ENCODE measurements around the gene LEPROT.
"Not testable (repeated sequence)": the region's sequence is repeated elsewhere in the genome, so short reads cannot be mapped to it uniquely, and the experiment has no call there.

LEPROT gene

GRCh38 chr1:65449214-65449823 is 28.9 kb downstream of the LEPROT start:
- Histone ChIP-seq H3K9me3 (no peaks in the 10 kb centered on the region), H4K20me1 (no peaks in the 10 kb centered on the region), H3K36me3 (no peaks in the 10 kb centered on the region), H3K4me1 (no peaks in the 10 kb centered on the region), H3K27me3 (no peaks in the 10 kb centered on the region), H3K4me3 (no peak overlapping the region), H3K4me2 (no peak overlapping the region), H3K27ac (no peak overlapping the region), H3K9ac (no peak overlapping the region)
- no peak for TF ChIP-seq Cebpa-rat (IDR thresholded peaks at IDR 0.05)

GRCh38 chr1:65455678-65456077 is 35.2 kb downstream of the LEPROT start:
- H3K4me3 ChIP-seq, H3K27me3 ChIP-seq, H3K9me3 ChIP-seq, H3K27ac ChIP-seq, H3K4me2 ChIP-seq, H3K9ac ChIP-seq, H4K20me1 ChIP-seq, H3K4me1 ChIP-seq, H3K36me3 ChIP-seq: not testable (repeated sequence)

- Histone ChIP-seq H3K27me3 (no peaks in the 10 kb centered on the region), H3K9ac (no peak overlapping the region), H3K27ac (no peak overlapping the region), H3K36me3 (no peaks in the 10 kb centered on the region), H3K4me1 (no peaks in the 10 kb centered on the region), H3K4me3 (no peak overlapping the region), H4K20me1 (no peaks in the 10 kb centered on the region), H3K9me3 (no peaks in the 10 kb centered on the region), H3K4me2 (no peak overlapping the region)
- TF ChIP-seq Cebpa-rat (IDR thresholded peaks at IDR 0.05), result no peak
These were observed 36.0 kb downstream of the LEPROT start for GRCh38 chr1:65456481-65456880.

- Histone ChIP-seq H3K9me3 (no peaks in the 10 kb centered on the region), H3K27me3 (no peaks in the 10 kb centered on the region), H3K4me3 (no peak overlapping the region), H3K9ac (no peak overlapping the region), H3K4me2 (no peak overlapping the region), H3K4me1 (no peaks in the 10 kb centered on the region), H3K36me3 (no peaks in the 10 kb centered on the region), H3K27ac (no peak overlapping the region), H4K20me1 (no peaks in the 10 kb centered on the region)
- no peak for TF ChIP-seq Cebpa-rat (IDR thresholded peaks at IDR 0.05)
These were observed 37.4 kb downstream of the LEPROT start for GRCh38 chr1:65457868-65458267.

- no peak for TF ChIP-seq Cebpa-rat (IDR thresholded peaks at IDR 0.05)
- H3K27me3 ChIP-seq, result no peaks in the 10 kb centered on the region
- H3K9me3 ChIP-seq, result no peaks in the 10 kb centered on the region
- no peak overlapping the region for H3K4me3 ChIP-seq
- H3K36me3 ChIP-seq, result no peaks in the 10 kb centered on the region
- H3K9ac ChIP-seq, result no peak overlapping the region
- H4K20me1 ChIP-seq, result no peaks in the 10 kb centered on the region
- no peak overlapping the region for H3K4me2 ChIP-seq
- no peak overlapping the region for H3K27ac ChIP-seq
- no peaks in the 10 kb centered on the region for H3K4me1 ChIP-seq
These were observed 38.4 kb downstream of the LEPROT start for GRCh38 chr1:65458730-65459396.

GRCh38 chr1:65459397-65459768 is 38.9 kb downstream of the LEPROT start:
- Histone ChIP-seq H3K4me3 (no peak overlapping the region), H3K27ac (no peak overlapping the region), H3K9me3 (no peaks in the 10 kb centered on the region), H3K36me3 (no peaks in the 10 kb centered on the region), H3K4me1 (no peaks in the 10 kb centered on the region), H4K20me1 (no peaks in the 10 kb centered on the region), H3K9ac (no peak overlapping the region), H3K27me3 (no peaks in the 10 kb centered on the region), H3K4me2 (no peak overlapping the region)
- TF ChIP-seq Cebpa-rat (IDR thresholded peaks at IDR 0.05), result no peak

GRCh38 chr1:65465837-65466236 is 45.4 kb downstream of the LEPROT start:
- H3K27me3 ChIP-seq, H3K4me2 ChIP-seq, H3K27ac ChIP-seq, H3K4me3 ChIP-seq, H4K20me1 ChIP-seq, H3K9me3 ChIP-seq, H3K9ac ChIP-seq, H3K4me1 ChIP-seq, H3K36me3 ChIP-seq: not testable (repeated sequence)

GRCh38 chr1:65467536-65467935 is 47.1 kb downstream of the LEPROT start:
- no peak overlapping the region for H3K27ac ChIP-seq
- no peak overlapping the region for H3K4me2 ChIP-seq
- TF ChIP-seq Cebpa-rat (IDR thresholded peaks at IDR 0.05), result no peak

GRCh38 chr1:65469126-65469888 is 48.8 kb downstream of the LEPROT start:
- H3K36me3 ChIP-seq, result no peaks in the 10 kb centered on the region
- peaks cover 5% of the 10 kb centered on the region; the same call in 1 of the 2 replicates for H3K9me3 ChIP-seq
- H4K20me1 ChIP-seq, result no peaks in the 10 kb centered on the region
- no peaks in the 10 kb centered on the region for H3K27me3 ChIP-seq
- H3K4me3 ChIP-seq, result no peak overlapping the region
- no peaks in the 10 kb centered on the region for H3K4me1 ChIP-seq
- no peak overlapping the region for H3K27ac ChIP-seq
- no peak overlapping the region for H3K9ac ChIP-seq
- H3K4me2 ChIP-seq, result no peak overlapping the region
- no peak for TF ChIP-seq Cebpa-rat (IDR thresholded peaks at IDR 0.05)

More at GRCh38 chr1:65467536-65467935, 47.1 kb downstream of the LEPROT start:
- Histone ChIP-seq H3K4me1 (no peaks in the 10 kb centered on the region), H3K9me3 (peaks cover 5% of the 10 kb centered on the region; the same call in 1 of the 2 replicates), H3K4me3 (no peak overlapping the region), H3K9ac (no peak overlapping the region), H3K36me3 (no peaks in the 10 kb centered on the region), H4K20me1 (no peaks in the 10 kb centered on the region), H3K27me3 (no peaks in the 10 kb centered on the region)

- no peak overlapping the region for H3K4me3 ChIP-seq
- H3K4me1 ChIP-seq, result no peaks in the 10 kb centered on the region
- H3K36me3 ChIP-seq, result no peaks in the 10 kb centered on the region
- no peak overlapping the region for H3K27ac ChIP-seq
- H3K4me2 ChIP-seq, result no peak overlapping the region
- H3K9me3 ChIP-seq, result peaks cover 5% of the 10 kb centered on the region; the same call in 1 of the 2 replicates
- TF ChIP-seq Cebpa-rat (IDR thresholded peaks at IDR 0.05), result no peak
- H3K27me3 ChIP-seq, result no peaks in the 10 kb centered on the region
- H3K9ac ChIP-seq, result no peak overlapping the region
- no peaks in the 10 kb centered on the region for H4K20me1 ChIP-seq
These were observed 49.4 kb downstream of the LEPROT start for GRCh38 chr1:65469889-65470340.
